DND-41 (cell line): Measurements from ENCODE around the gene TMEM144.

Experiments used
- CTCF ChIP-seq: IDR thresholded peaks from 2 replicates; pipeline ENCODE4 v1.5.1; 2012; ENCODE audit warnings: borderline replicate concordance, low read length, moderate library complexity, mild to moderate bottlenecking; ENCODE audit not compliant: poor library complexity, severe bottlenecking; ENCODE audit errors: extremely low read depth
- EZH2 ChIP-seq: IDR thresholded peaks from 3 replicates; pipeline ENCODE4 v1.6.1; 2012; ENCODE audit warnings: borderline replicate concordance, low read depth, mild to moderate bottlenecking, moderate library complexity, low read length, inconsistent platforms; ENCODE audit not compliant: severe bottlenecking

DNA sequence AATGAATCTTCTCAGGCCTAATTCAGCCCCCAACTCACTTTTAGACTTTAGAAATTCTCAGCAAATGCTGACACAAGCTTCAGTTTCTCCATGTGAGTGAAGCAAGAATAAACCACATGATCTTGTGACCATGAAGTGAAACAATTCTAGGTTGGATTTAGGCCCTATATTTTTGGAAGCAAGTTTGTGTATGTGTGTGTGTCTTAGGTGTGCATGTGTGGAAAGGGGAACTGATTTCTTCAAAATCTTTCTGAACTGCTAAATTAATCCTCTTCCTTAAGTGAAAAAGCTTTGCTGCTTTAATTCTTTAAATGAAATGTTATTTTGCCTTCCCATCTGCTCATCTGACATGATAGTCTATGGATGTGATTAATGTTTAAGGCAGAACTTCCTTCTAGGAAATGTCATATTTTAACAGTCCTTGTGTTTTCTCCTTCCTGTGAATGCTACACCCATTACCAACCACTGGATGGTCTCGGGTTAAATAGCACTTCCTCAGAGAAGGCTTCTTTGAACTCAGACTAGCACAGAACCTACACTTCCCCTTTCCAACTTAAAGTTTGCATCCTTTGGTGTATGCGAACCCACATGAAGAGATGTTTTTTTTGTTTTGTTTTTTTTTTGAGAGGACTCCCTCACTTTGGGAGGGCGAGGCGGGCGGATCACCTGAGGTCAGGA, 1.2 kb upstream of the TMEM144 start:
- no peak for TF ChIP-seq CTCF
- TF ChIP-seq EZH2: no peak
